Chondrocyte (in vitro differentiated cells): Measurements from ENCODE around the gene FAM50B. TPM values are rescaled to one million over a fixed set of nuclear protein-coding genes. Genes with fewer than 3 reads are reported as not detected.
"Not testable (repeated sequence)": the region's sequence is repeated elsewhere in the genome, so short reads cannot be mapped to it uniquely, and the experiment has no call there.

Experiments used
- DNase-seq: peaks from one replicate; pipeline ENCODE4 v3.0.0; 2021; ENCODE audit warnings: mixed read lengths, low spot score
- H3K27ac Mint-ChIP-seq: one replicate; pipeline ENCODE4 v1.8.0; 2021; ENCODE audit warnings: mild to moderate bottlenecking, moderate library complexity, mixed read lengths; ENCODE audit not compliant: unreplicated experiment
- H3K27me3 Mint-ChIP-seq: 2 replicates; pipeline ENCODE4 v1.8.0; 2021; ENCODE audit warnings: low read depth, mixed read lengths
- H3K36me3 Mint-ChIP-seq: 2 replicates; pipeline ENCODE4 v1.8.0; 2021; ENCODE audit warnings: low read depth, mixed read lengths
- H3K4me1 Mint-ChIP-seq: 2 replicates; pipeline ENCODE4 v1.8.0; 2021; ENCODE audit warnings: low read depth, mild to moderate bottlenecking, mixed read lengths
- H3K4me3 Mint-ChIP-seq: one replicate; pipeline ENCODE4 v1.8.0; 2021; ENCODE audit warnings: mild to moderate bottlenecking, moderate library complexity, mixed read lengths; ENCODE audit not compliant: unreplicated experiment
- H3K9me3 Mint-ChIP-seq: 2 replicates; pipeline ENCODE4 v1.8.0; 2021; ENCODE audit warnings: low read depth, mixed read lengths
- total RNA-seq: library from RNA; stranded (reverse); gene quantifications from 3 replicates; pipeline ENCODE4 v1.2.1, GENCODE V29; 2021
- TF ChIP-seq, protein P1 (sequence below): fragments of 200-600 bp; sonication (generic); IDR thresholded peaks from 2 replicates; pipeline ENCODE4 v1.5.0; 2021; ENCODE audit warnings: antibody characterized with exemption, mild to moderate bottlenecking, moderate library complexity

FAM50B gene
- total RNA-seq, 1 donor from 2014 or later, result 1.8 TPM

DNA sequence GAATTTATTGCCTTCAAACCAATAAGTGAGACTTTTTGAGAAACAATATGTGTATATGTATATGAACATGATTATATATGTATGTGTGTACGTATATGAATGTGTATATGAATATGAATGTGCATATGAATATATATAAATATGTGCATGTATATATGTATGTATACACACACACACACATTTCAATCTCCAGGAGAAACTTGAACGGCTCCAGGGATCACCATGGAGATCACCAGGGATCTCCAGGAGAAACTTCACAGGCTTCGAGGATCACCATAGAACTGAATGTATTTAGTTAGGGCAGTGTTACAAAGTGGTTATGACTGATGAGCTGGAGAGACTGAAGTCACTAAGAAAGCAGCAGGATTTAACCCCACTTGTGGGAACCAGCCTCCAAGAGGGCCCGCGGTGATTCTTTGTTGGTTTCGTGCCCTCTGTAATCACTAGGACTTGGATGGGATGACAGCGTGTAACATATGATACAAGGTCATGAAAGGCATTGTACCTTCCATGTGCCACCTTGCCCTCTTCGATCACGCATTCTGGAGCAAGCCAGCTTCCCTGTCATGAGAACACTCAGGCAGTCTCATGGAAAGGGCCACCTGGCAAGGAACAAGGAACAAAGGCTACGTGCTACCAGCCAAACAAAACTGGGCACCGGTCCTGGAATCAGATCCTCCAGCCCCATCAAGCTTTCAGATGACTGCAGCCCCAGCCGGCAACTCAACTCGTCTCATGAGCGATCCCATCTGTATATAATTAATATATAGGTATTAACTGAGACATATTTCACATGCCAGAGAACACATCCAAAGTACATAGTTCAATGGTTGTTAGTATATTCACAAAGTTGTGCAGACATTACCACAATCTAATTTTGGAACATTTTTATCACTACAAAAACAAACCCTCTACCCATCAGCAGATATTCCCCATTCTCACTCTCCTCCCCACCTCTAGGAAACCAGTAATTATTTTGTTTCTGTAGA, 8.6 kb downstream of the FAM50B start:
- DNase-seq, result no peak
- H3K4me3 Mint-ChIP-seq, result no peak overlapping the region
- peaks cover 17% of the 10 kb centered on the region for H3K9me3 Mint-ChIP-seq
- H3K27ac Mint-ChIP-seq, result no peak overlapping the region
- H3K36me3 Mint-ChIP-seq, result peaks cover 1% of the 10 kb centered on the region
- H3K4me1 Mint-ChIP-seq, result peaks cover 17% of the 10 kb centered on the region
- TF ChIP-seq, protein P1, sequence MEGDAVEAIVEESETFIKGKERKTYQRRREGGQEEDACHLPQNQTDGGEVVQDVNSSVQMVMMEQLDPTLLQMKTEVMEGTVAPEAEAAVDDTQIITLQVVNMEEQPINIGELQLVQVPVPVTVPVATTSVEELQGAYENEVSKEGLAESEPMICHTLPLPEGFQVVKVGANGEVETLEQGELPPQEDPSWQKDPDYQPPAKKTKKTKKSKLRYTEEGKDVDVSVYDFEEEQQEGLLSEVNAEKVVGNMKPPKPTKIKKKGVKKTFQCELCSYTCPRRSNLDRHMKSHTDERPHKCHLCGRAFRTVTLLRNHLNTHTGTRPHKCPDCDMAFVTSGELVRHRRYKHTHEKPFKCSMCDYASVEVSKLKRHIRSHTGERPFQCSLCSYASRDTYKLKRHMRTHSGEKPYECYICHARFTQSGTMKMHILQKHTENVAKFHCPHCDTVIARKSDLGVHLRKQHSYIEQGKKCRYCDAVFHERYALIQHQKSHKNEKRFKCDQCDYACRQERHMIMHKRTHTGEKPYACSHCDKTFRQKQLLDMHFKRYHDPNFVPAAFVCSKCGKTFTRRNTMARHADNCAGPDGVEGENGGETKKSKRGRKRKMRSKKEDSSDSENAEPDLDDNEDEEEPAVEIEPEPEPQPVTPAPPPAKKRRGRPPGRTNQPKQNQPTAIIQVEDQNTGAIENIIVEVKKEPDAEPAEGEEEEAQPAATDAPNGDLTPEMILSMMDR, result no peak
- H3K27me3 Mint-ChIP-seq, result no peaks in the 10 kb centered on the region

DNA sequence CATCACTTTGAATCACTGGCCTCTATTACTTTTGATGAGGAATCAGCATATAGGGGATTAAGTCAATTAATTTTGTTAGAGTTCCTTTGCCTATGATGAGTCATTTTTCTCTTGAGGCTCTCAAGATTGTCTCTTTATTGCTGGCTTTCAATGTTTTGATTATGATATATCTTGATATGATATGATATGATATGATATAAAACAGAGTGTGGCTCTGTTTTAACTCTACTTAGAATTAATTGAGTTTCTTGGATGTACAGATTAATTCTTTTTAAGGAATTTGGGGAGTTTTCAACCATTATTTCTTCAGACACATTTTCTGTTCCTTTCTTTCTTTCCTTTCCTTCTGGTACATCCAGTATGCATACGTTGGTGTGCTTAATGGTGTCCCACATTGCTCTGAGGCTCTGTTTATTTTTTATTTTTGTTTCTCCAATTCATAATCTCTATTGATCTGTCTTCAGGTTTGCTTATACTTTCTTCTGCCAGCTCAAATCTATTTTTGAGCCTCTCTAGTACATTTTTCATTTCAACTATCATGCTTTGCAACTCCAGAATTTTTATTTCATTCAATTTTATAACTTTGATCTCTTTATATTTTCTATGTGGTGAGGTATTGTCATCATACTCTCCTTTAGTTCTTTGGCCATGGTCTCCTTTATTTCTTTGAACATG, 10.8 kb downstream of the FAM50B start:
- H3K4me3 Mint-ChIP-seq, result no peak overlapping the region
- H3K4me1 Mint-ChIP-seq, result peaks cover 17% of the 10 kb centered on the region
- no peak overlapping the region for H3K27ac Mint-ChIP-seq

DNA sequence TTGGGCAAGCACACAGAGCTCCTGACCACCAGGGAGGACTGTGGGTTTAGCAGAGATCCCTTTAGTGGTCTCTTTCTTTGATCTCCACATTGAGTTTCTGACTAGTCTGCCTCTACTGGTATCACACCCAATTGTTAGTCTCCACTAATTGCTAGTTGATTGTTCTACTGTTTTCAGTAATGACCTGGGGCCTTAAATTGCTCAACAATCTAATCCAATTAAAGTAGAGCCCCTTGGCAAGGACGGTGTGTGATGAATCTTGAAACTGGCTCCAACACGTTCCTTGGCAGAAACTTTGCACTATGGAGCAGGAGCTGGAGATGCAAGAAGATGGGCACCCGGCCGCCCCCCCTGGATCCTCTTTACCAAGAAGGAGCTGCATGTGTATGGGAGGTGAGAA, 12.3 kb downstream of the FAM50B start:
- no peak overlapping the region for H3K27ac Mint-ChIP-seq
- TF ChIP-seq, protein P1, result no peak
- H3K36me3 Mint-ChIP-seq, result peaks cover 1% of the 10 kb centered on the region
- H3K4me3 Mint-ChIP-seq, result no peak overlapping the region
- no peaks in the 10 kb centered on the region for H3K27me3 Mint-ChIP-seq
- H3K4me1 Mint-ChIP-seq, result peaks cover 17% of the 10 kb centered on the region
- peaks cover 17% of the 10 kb centered on the region for H3K9me3 Mint-ChIP-seq
- no peak for DNase-seq

More for the DNA sequence above, 10.8 kb downstream of the FAM50B start:
- Mint-ChIP-seq H3K27me3 (no peaks in the 10 kb centered on the region), H3K36me3 (peaks cover 1% of the 10 kb centered on the region), H3K9me3 (peaks cover 17% of the 10 kb centered on the region)
- TF ChIP-seq, protein P1, result no peak
- no peak for DNase-seq

DNA sequence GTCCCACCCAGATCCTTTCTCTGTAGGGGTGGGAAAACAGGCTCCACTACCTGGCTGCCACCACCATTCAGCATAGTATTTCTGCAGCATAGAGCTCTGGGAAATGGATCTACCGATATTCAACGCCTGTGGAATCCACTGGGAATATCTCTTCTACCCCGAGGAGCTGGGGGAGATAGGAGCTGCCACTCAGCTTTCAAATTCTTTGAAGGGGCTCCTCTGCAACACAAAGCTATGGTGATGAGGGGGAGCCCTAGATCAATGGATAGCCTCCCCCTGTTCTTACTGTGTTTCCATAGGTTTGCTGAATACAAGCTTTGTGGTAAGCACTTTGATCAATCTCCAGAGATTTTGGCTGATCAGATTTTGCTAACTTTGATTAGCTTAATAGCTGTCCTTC, 12.9 kb downstream of the FAM50B start:
- TF ChIP-seq, protein P1, result no peak
- Mint-ChIP-seq H3K4me3 (no peak overlapping the region), H3K27me3 (no peaks in the 10 kb centered on the region), H3K27ac (no peak overlapping the region), H3K9me3 (peaks cover 17% of the 10 kb centered on the region), H3K36me3 (peaks cover 1% of the 10 kb centered on the region), H3K4me1 (peaks cover 13% of the 10 kb centered on the region)
- DNase-seq, result no peak

DNA sequence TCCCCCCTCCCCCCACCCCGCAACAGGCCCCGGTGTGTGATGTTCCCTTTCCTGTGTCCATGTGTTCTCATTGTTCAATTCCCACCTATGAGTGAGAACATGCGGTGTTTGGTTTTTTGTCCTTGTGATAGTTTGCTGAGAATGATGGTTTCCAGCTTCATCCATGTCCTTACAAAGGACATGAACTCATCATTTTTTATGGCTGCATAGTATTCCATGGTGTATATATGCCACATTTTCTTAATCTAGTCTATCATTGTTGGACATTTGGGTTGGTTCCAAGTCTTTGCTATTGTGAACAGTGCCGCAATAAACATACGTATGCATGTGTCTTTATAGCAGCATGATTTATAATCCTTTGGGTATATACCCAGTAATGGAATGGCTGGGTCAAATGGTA, 14.1 kb downstream of the FAM50B start:
- DNase-seq, H3K27me3 Mint-ChIP-seq, H3K36me3 Mint-ChIP-seq, H3K27ac Mint-ChIP-seq, H3K4me3 Mint-ChIP-seq: not testable (repeated sequence)
- peaks cover 14% of the 10 kb centered on the region for H3K4me1 Mint-ChIP-seq
- H3K9me3 Mint-ChIP-seq, result peaks cover 15% of the 10 kb centered on the region
